H1 (cell line): ENCODE data around the gene LRRC26. TPM values are rescaled to one million over a fixed set of nuclear protein-coding genes. Genes with fewer than 3 reads are reported as not detected.

Experiments
- CTCF ChIA-PET: fragments of 300-600 bp; sonication (Branson Sonifier 250); formaldehyde crosslinking; loops from one replicate; lab custom pipeline; 2021; ENCODE audit not compliant: partially characterized antibody; lab: Charles Lee
- POLR2A ChIA-PET: fragments of 300-600 bp; sonication (Branson Sonifier 250); formaldehyde crosslinking; loops from one replicate; lab custom pipeline; 2021; ENCODE audit warnings: inconsistent platforms; ENCODE audit not compliant: partially characterized antibody; lab: Charles Lee
- DNase-seq, 2 experiments: peaks; one replicate each; pipeline versions ENCODE4 v3.0.0 to v3.0.0-alpha.2; 2010 to 2022; ENCODE audit warnings: low spot score in 2 of 2, low read depth in 1 of 2, mixed read lengths in 1 of 2
- FAIRE-seq: peaks from 2 replicates; lab custom pipeline; 2011; peaks lifted over from hg19 to GRCh38; lab: Jason Lieb, UNC
- H2AFZ ChIP-seq: 2 replicates; pipeline ENCODE4 v1.8.1; 2012; ENCODE audit warnings: low read length, inconsistent platforms
- H2AK5ac ChIP-seq: 2 replicates; pipeline ENCODE4 v1.6.1; 2013; ENCODE audit warnings: low read depth, low read length
- H2BK120ac ChIP-seq: replicated peaks from 2 replicates; pipeline ENCODE3; 2013; ENCODE audit warnings: low read depth, low read length, inconsistent platforms
- H2BK12ac ChIP-seq: 2 replicates; pipeline ENCODE4 v1.6.1; 2013; ENCODE audit warnings: low read depth, low read length
- H2BK15ac ChIP-seq: 2 replicates; pipeline ENCODE4 v1.6.1; 2013; ENCODE audit warnings: low read length
- H2BK20ac ChIP-seq: 2 replicates; pipeline ENCODE4 v1.6.1; 2013; ENCODE audit warnings: low read length
- H2BK5ac ChIP-seq: 2 replicates; pipeline ENCODE4 v1.6.1; 2013; ENCODE audit warnings: low read depth, low read length
- H3K14ac ChIP-seq: 2 replicates; pipeline ENCODE4 v1.6.1; 2013; ENCODE audit warnings: inconsistent platforms; ENCODE audit not compliant: insufficient read length
- H3K18ac ChIP-seq: 2 replicates; pipeline ENCODE4 v1.6.1; 2013; ENCODE audit warnings: low read length; ENCODE audit errors: extremely low read depth
- H3K23ac ChIP-seq: 2 replicates; pipeline ENCODE4 v1.6.1; 2013; ENCODE audit warnings: inconsistent platforms; ENCODE audit not compliant: insufficient read length
- H3K23me2 ChIP-seq: 2 replicates; pipeline ENCODE4 v1.6.1; 2013; ENCODE audit warnings: low read depth, low read length
- H3K27ac ChIP-seq: 2 replicates; pipeline ENCODE4 v1.6.1; 2011; ENCODE audit warnings: low read depth, low read length, inconsistent platforms
- H3K27me3 ChIP-seq, 4 experiments: replicated peaks in 1 of 4; 1 replicate in 1 of 4; 2 replicates in 3 of 4; pipeline versions ENCODE4 v1.6.1 to v1.8.1; 2011 to 2013; ENCODE audit warnings: low read length in 3 of 4, mild to moderate bottlenecking in 3 of 4, inconsistent platforms in 2 of 4, mixed read lengths in 2 of 4, moderate library complexity in 1 of 4; ENCODE audit not compliant: control insufficient read depth in 3 of 4, insufficient read depth in 3 of 4; ENCODE audit errors: extremely low read depth in 1 of 4
- H3K36me3 ChIP-seq, 4 experiments: 2 replicates each; pipeline versions ENCODE4 v1.6.1 to v1.8.1; 2011 to 2013; ENCODE audit warnings: mild to moderate bottlenecking in 4 of 4, low read length in 3 of 4, moderate library complexity in 2 of 4, control low read depth in 1 of 4, inconsistent platforms in 1 of 4; ENCODE audit not compliant: insufficient read depth in 4 of 4, control insufficient read depth in 2 of 4
- H3K4ac ChIP-seq: replicated peaks from 2 replicates; pipeline ENCODE3; 2013; ENCODE audit warnings: low read length, low read depth, mixed read lengths, inconsistent platforms; ENCODE audit not compliant: insufficient read length
- H3K4me1 ChIP-seq, 4 experiments: replicated peaks in 1 of 4; 1 replicate in 1 of 4; 2 replicates in 3 of 4; pipeline versions ENCODE4 v1.6.1 to v1.8.1; 2011 to 2013; ENCODE audit warnings: low read length in 3 of 4, inconsistent platforms in 2 of 4, mixed read lengths in 1 of 4; ENCODE audit not compliant: insufficient read depth in 4 of 4, control insufficient read depth in 3 of 4
- H3K4me2 ChIP-seq, 2 experiments: 2 replicates each; pipeline versions ENCODE4 v1.6.1 to v1.8.1; 2011 to 2013; ENCODE audit warnings: low read depth in 2 of 2, low read length in 2 of 2, control low read depth in 1 of 2, inconsistent platforms in 1 of 2, mild to moderate bottlenecking in 1 of 2; ENCODE audit not compliant: insufficient read depth in 1 of 2
- H3K4me3 ChIP-seq, 4 experiments: fragments of 200-600, 300-600 bp in 1 of 4; sonication (generic), shearing (Covaris generic), sonication (Bioruptor Twin) in 1 of 4; 2 replicates each; pipeline versions ENCODE4 v1.5.1 to v1.8.1; 2011 to 2016; ENCODE audit warnings: low read length in 4 of 4, low read depth in 3 of 4, control low read depth in 2 of 4, inconsistent platforms in 2 of 4, mild to moderate bottlenecking in 2 of 4, mixed read lengths in 1 of 4, moderate library complexity in 1 of 4; ENCODE audit not compliant: insufficient read depth in 2 of 4; ENCODE audit errors: extremely low read depth in 1 of 4
- H3K56ac ChIP-seq: replicated peaks from 2 replicates; pipeline ENCODE3; 2013; ENCODE audit warnings: low read depth, mild to moderate bottlenecking, mixed read lengths, low read length, inconsistent platforms; ENCODE audit not compliant: insufficient read length
- H3K79me1 ChIP-seq: 2 replicates; pipeline ENCODE4 v1.6.1; 2013; ENCODE audit warnings: low read depth, low read length, control low read depth
- H3K79me2 ChIP-seq, 2 experiments: 2 replicates each; pipeline versions ENCODE4 v1.6.1 to v1.8.1; 2012 to 2013; ENCODE audit warnings: low read length in 2 of 2, mild to moderate bottlenecking in 2 of 2, inconsistent platforms in 1 of 2; ENCODE audit not compliant: insufficient read depth in 2 of 2, control insufficient read depth in 1 of 2
- H3K9ac ChIP-seq, 4 experiments: replicated peaks in 1 of 4; 1 replicate in 1 of 4; 2 replicates in 3 of 4; pipeline versions ENCODE4 v1.6.1 to v1.8.1; 2011 to 2013; ENCODE audit warnings: low read depth in 3 of 4, low read length in 3 of 4, control low read depth in 2 of 4, mild to moderate bottlenecking in 2 of 4, moderate library complexity in 2 of 4, inconsistent platforms in 1 of 4; ENCODE audit errors: extremely low read depth in 1 of 4
- H3K9me3 ChIP-seq, 2 experiments: 2 replicates each; pipeline versions ENCODE4 v1.6.1 to v1.8.1; 2012 to 2013; ENCODE audit warnings: mild to moderate bottlenecking in 2 of 2, moderate library complexity in 2 of 2, control low read depth in 1 of 2, inconsistent platforms in 1 of 2, low read depth in 1 of 2, low read length in 1 of 2, mixed read lengths in 1 of 2; ENCODE audit not compliant: insufficient read depth in 2 of 2
- H4K20me1 ChIP-seq, 2 experiments: replicated peaks in 1 of 2; 2 replicates each; pipeline versions ENCODE3 to v1.8.1; 2011 to 2013; ENCODE audit warnings: inconsistent platforms in 2 of 2, low read length in 2 of 2, mild to moderate bottlenecking in 1 of 2; ENCODE audit not compliant: insufficient read depth in 2 of 2, control insufficient read depth in 1 of 2
- H4K5ac ChIP-seq: 2 replicates; pipeline ENCODE4 v1.6.1; 2013; ENCODE audit warnings: low read length, low read depth, mixed read lengths, inconsistent platforms; ENCODE audit not compliant: insufficient read length
- H4K8ac ChIP-seq: 2 replicates; pipeline ENCODE4 v1.8.0; 2013; ENCODE audit warnings: mild to moderate bottlenecking, moderate library complexity, low read length, inconsistent platforms; ENCODE audit not compliant: insufficient read depth; ENCODE audit errors: extremely low read depth
- H4K91ac ChIP-seq: replicated peaks from 2 replicates; pipeline ENCODE3; 2013; ENCODE audit warnings: low read length, mixed read lengths, inconsistent platforms; ENCODE audit not compliant: insufficient read length
- CHD1 ChIP-seq: IDR thresholded peaks from 2 replicates; pipeline ENCODE4 v1.6.1; 2012; ENCODE audit warnings: low read depth, low read length, improper control_type of control experiment
- CREB1 ChIP-seq: IDR thresholded peaks from 2 replicates; pipeline ENCODE4 v1.6.1; 2012; ENCODE audit warnings: inconsistent platforms
- NANOG ChIP-seq: IDR thresholded peaks from 2 replicates; pipeline ENCODE4 v1.6.1; 2011; ENCODE audit warnings: low read length, low read depth, mild to moderate bottlenecking, inconsistent platforms; ENCODE audit not compliant: insufficient read depth, poor library complexity, severe bottlenecking
- TAF7 ChIP-seq: optimal IDR thresholded peaks from 2 replicates; pipeline ENCODE3; 2011; ENCODE audit warnings: low read depth, mild to moderate bottlenecking, inconsistent platforms, low read length, moderate library complexity, borderline replicate concordance
- WGBS, 2 experiments: shearing (Covaris generic) in 1 of 2; methylation state at CpG; one replicate each; pipeline versions ENCODE4 v1.1.6 to v1.1.7; 2013 to 2015; ENCODE audit warnings: low lambda C conversion rate in 2 of 2, mixed read lengths in 2 of 2, inconsistent platforms in 1 of 2, low coverage in 1 of 2, missing lambda C conversion rate in 1 of 2; ENCODE audit not compliant: insufficient replicate concordance in 2 of 2, insufficient coverage in 1 of 2, insufficient read length in 1 of 2; ENCODE audit errors: extremely low coverage in 1 of 2, missing lambda C conversion rate in 1 of 2; 5-methylcytosine and 5-hydroxymethylcytosine counted together
- polyA plus RNA-seq, 7 experiments: library from polyadenylated mRNA; depleted of rRNA in 3 of 7; stranded (reverse) in 5 of 7; unstranded in 2 of 7; fragments of >200 nt in 5 of 7; fragments of 200-250 nt in 2 of 7; gene quantifications; 1 replicate in 5 of 7; 2 replicates in 1 of 7; 4 replicates in 1 of 7; pipeline versions ENCODE4 v1.2.1 to v1.2.3, GENCODE V29; 2011 to 2013; ENCODE audit warnings: missing spikeins in 2 of 7, mixed read lengths in 2 of 7
- total RNA-seq: library from RNA; stranded (reverse); fragmentation: NEBNext Ultra II Directional; extraction: Animal tissue kit (Norgen Biotek cat#: 25700); gene quantifications from 2 replicates; pipeline ENCODE4 v1.2.1, GENCODE V29; 2021

Gene LRRC26
- total and polyA plus RNA-seq, 2 of the 8 experiments (the other 6 are each of a cell fraction or from before 2014, with no cell fraction given) = 0.34 to 0.85 TPM

DNA sequence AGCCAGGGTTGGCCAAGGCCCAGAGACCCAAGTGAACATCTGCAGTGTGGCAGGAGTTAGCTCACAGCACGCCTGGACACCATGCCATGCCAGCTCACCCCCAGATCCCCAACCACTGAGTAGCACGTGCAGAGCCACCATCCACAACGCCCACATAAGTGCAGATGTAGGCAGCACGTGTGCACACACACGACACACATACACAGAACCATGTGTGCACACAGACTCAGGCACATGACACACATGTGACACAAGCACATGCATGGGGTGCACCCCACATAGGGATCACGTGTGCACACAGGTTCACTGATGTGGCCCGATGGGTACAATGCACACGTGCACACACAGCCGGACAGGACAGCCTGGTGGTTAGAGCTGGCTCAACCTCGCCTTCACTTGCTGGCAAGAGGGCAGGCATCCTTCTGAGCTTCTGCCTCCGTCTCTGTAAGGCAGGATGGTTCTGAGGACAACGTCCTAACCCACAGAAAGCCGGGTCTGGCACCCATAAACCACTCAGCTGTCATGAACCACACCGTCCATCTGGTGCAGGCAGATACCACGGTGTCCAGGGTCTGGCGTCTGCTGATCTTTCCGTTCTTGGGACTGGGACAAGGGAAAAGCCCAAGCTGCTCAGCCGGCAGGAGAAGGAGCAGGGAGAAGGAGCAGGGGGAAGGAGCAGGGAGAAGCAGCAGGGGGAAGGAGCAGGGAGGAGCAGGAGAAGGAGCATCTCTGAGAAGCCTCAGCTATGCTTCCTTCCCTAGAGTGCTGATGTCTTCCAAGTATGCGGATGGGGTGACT is 12.0 kb downstream of the LRRC26 start:
- Histone ChIP-seq H3K79me1 (no peaks in the 10 kb centered on the region), H3K4me2 (peak overlapping the region in 1 of 2 experiments; percentile 78; a peak in 1 of 4 replicates), H3K23me2 (peaks cover 12% of the 10 kb centered on the region), H3K14ac (no peak overlapping the region), H2BK12ac (peak overlapping the region; percentile 68; the same call in 1 of the 2 replicates), H2BK20ac (no peak overlapping the region), H3K9me3 (peaks cover 0 to 5% of the 10 kb centered on the region in 2 experiments; a peak in 2 of 4 replicates), H4K5ac (no peak overlapping the region), H3K4me1 (peaks cover 0 to 11% (median 10%) of the 10 kb centered on the region in 4 experiments; a peak in 5 of 7 replicates), H4K91ac (peak overlapping the region; percentile 65), H4K20me1 (peaks cover 0 to 26% of the 10 kb centered on the region in 2 experiments), H3K79me2 (no peaks in the 10 kb centered on the region; a peak in 1 of 4 replicates), H4K8ac (no peak overlapping the region; the same call in 1 of the 2 replicates), H2BK15ac (0 out of 2 replicates have a peak overlapping the region, but pooled peaks have one; percentile 5), H3K27me3 (peaks cover 42 to 79% (median 76%) of the 10 kb centered on the region in 4 experiments), H3K9ac (no peak overlapping the region), H2AK5ac (peak overlapping the region; percentile 54; the same call in 1 of the 2 replicates), H3K23ac (no peak overlapping the region), H3K18ac (no peak overlapping the region), H3K4me3 (no peak overlapping the region), H3K27ac (no peak overlapping the region), H3K36me3 (no peaks in the 10 kb centered on the region; a peak in 1 of 8 replicates), H3K4ac (no peak overlapping the region), H2BK120ac (no peak overlapping the region), H3K56ac (no peak overlapping the region), H2AFZ (no peak overlapping the region), H2BK5ac (no peak overlapping the region; the same call in 1 of the 2 replicates)
- POLR2A ChIA-PET = interaction anchor here (0.9 to 2.9 kb wide), 3 partner anchors 11 to 30 kb away, joined by 3 to 7 read pairs (median 3); partner anchors contain the start of genes ANAPC2 and LRRC26
- FAIRE-seq (no peak), DNase-seq (no peak)
- WGBS, 2 experiments = 82% methylated on average over 15 of the region's 19 CpGs; no CpG with 5 or more reads in 1 of the 2 experiments
- no peak for TF ChIP-seq CHD1
- no peak for TF ChIP-seq NANOG
- no peak for TF ChIP-seq CREB1
- no peak for TF ChIP-seq TAF7
- CTCF ChIA-PET = interaction anchor here (0.7 to 1.6 kb wide), 8 partner anchors 10 to 129 kb away, joined by 3 to 6 read pairs (median 4); no protein-coding TSS in a partner anchor
